ENCODE data around the gene MACROD1. TPM values are rescaled to one million over a fixed set of nuclear protein-coding genes. Genes with fewer than 3 reads are reported as not detected.

Gene MACROD1
- total and polyA plus RNA-seq, 9 of the 15 experiments (the other 6 are each of a cell fraction or from before 2014, with no cell fraction given), result 1.1 to 60.0 (median 26.4) TPM

- WGBS (ENCODE audit: insufficient coverage, low coverage, missing lambda C conversion rate), result 76% methylated on average over 13 of the region's 15 CpGs
- ChIA-PET CTCF (ENCODE audit: low intra/inter-chr PET ratio) (interaction anchor here (1.7 kb wide), 1 partner anchor 110 kb away, joined by 4 read pairs; no protein-coding TSS in a partner anchor), POLR2A (interaction anchor here (0.6 kb wide), 2 partner anchors 9 to 142 kb away, joined by 3 to 4 read pairs; no protein-coding TSS in a partner anchor)
- ATAC-seq (no peak), FAIRE-seq (no peak), DNase-seq (ENCODE audit: extremely low read depth in 1 of 4, low spot score in 3 of 4) (no peak)
- Histone ChIP-seq H3K79me2 (ENCODE audit: control insufficient read depth, insufficient read depth, low read length) (peaks cover 9% of the 10 kb centered on the region; the same call in 2 of the 3 replicates), H3K9me1 (ENCODE audit: control insufficient read depth, insufficient read depth, low read length) (no peaks in the 10 kb centered on the region), H3K4me1 (replicated peaks in 1 of 2; ENCODE audit: control insufficient read depth in 2 of 2, insufficient read depth in 2 of 2, low read length in 2 of 2) (peaks cover 6 to 50% of the 10 kb centered on the region in 2 experiments; a peak in 4 of 5 replicates), H3K4me3 (no peak overlapping the region), H3K36me3 (ENCODE audit: control insufficient read depth, insufficient read depth, low read length) (peaks cover 17% of the 10 kb centered on the region; the same call in 2 of the 3 replicates), H3K4me2 (ENCODE audit: insufficient read depth, low read length) (no peak overlapping the region), H3K27ac (ENCODE audit: extremely low read depth, low read depth, low read length) (no peak overlapping the region), H3K9ac (ENCODE audit: insufficient read depth in 1 of 2, low read depth in 2 of 2, low read length in 2 of 2) (no peak overlapping the region; a peak in 1 of 4 replicates), H3K9me3 (replicated peaks; ENCODE audit: control insufficient read depth, insufficient read depth, low read depth, low read length) (no peaks in the 10 kb centered on the region), H4K20me1 (replicated peaks; ENCODE audit: control insufficient read depth, insufficient read depth, low read length) (peaks cover 35% of the 10 kb centered on the region), H2AFZ (ENCODE audit: low read depth, low read length) (no peak overlapping the region), H3K27me3 (ENCODE audit: control insufficient read depth in 2 of 2, insufficient read depth in 2 of 2, low read length in 2 of 2) (no peaks in the 10 kb centered on the region)
- intact Hi-C loops (cut with micrococcal nuclease) (loop anchor here (5.0 kb wide), 1 partner anchor 383 kb away; the partner anchor contains the start of gene ZFTA), in situ Hi-C loops (cut with MboI) (no loop called here)
- TF ChIP-seq PKNOX1 (IDR thresholded peaks at IDR 0.05) (peak; percentile 16; the same call in 1 of the 2 replicates), ATF1 (CRISPR knock-in tag; IDR thresholded peaks at IDR 0.05) (no peak), ATF1 (tag; IDR thresholded peaks at IDR 0.05) (no peak)
- no TSS peak for BruUV-seq (replicated peaks)
Measured at GRCh38 chr11:64150051-64150450, 15.9 kb downstream of the MACROD1 start.
